ENCODE measurements around the gene PHF24. TPM values are rescaled to one million over a fixed set of nuclear protein-coding genes. Genes with fewer than 3 reads are reported as not detected.
"Not testable (repeated sequence)": the region's sequence is repeated elsewhere in the genome, so short reads cannot be mapped to it uniquely, and the experiment has no call there.

The PHF24 gene
- not detected in 2 replicates for total RNA-seq
- 0.01 TPM for polyA plus RNA-seq (2012)

DNA sequence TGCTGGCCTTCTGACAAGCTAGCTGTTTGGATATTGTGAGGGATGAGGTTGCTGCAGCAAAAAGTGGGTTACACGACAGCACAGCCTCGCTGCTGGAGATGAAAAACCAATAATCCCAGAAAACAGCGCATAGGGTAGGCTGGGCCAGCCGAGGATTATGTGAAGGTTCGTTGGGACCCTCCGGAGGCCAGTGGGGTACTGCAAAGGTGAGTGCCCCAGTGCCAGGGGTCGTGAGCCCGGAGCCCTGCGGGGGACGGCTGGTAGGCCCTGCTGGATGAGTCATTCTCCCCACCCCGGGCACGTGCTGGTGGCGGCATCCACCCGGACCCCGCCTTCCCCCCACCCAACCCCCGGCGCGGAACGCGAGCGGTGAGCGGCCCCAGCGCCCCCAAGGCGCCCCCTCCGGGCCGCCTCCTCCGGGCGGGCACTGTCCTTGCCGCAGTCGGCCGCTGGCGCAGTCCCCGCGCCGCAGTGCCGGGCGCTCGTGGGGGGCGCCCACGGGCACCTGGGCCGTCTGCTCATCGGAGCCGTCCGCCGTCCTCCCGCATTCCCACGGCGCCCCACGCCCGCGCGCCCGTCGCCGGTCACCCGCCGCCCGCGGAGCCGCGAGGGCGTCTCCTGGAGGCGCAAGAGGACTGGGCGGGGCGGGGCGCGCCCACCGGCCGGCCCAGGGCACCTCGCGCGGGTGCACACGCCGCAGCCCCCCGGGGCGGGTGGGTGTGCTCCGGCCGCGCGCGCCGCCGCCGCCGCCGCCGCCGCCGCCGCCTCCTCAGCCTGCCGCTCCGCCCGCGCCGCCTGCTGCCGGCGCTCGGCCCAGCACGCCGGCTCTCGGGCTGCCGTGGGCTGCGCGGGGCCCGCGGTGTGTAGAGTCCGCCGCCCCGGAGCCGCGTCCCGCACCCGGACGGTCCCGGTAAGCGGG is at the start of gene PHF24:
Gene PHF24, plus strand, starts transcription at position 794 of the 919 bp plus-strand sequence. CDS start 13,014 bp downstream, outside the sequence.
- DNase-seq (ENCODE audit: low read depth), result peak; percentile 12

DNA sequence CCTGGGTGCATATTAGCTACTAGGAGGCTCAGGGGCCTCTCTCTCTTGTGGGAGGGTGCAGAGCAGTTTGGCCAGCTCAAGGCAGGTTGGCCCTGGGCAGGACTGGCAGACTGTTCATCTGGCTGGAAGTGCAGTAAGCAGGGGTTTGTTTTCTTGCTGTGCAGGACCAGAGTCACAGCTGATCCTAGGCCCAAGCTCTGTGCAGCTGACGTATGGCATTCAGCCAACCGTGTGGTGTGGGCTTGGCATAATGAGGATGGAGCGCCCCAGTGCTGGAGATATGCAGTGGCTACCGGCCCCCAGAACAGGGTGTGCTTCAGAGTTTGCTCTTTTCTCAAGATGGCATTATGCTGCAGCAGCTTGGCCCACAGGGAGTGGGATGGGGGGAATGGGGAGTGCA is 31.0 kb upstream of the PHF24 start:
- DNase-seq (ENCODE audit: low read depth), result peak; percentile 74

DNA sequence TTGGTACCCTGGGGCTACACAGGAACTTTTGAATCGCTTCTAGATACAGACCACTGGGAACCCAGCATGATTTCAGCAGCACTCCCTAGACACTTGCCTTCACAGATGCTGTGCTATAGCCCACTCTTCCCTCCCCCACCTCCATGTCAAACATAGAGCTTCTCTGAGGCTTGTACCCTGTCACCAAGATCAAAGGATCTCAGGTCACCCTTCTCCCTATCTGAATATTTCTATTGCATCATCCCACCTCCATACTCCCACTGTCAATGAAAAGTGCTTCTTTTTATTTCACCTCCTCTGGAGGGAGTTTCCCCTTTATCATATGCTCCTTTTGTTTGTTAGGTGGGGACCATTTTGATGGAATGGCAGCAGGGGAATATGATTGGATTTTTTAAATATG is 29.2 kb upstream of the PHF24 start:
- no peak for DNase-seq (ENCODE audit: low read depth)

DNA sequence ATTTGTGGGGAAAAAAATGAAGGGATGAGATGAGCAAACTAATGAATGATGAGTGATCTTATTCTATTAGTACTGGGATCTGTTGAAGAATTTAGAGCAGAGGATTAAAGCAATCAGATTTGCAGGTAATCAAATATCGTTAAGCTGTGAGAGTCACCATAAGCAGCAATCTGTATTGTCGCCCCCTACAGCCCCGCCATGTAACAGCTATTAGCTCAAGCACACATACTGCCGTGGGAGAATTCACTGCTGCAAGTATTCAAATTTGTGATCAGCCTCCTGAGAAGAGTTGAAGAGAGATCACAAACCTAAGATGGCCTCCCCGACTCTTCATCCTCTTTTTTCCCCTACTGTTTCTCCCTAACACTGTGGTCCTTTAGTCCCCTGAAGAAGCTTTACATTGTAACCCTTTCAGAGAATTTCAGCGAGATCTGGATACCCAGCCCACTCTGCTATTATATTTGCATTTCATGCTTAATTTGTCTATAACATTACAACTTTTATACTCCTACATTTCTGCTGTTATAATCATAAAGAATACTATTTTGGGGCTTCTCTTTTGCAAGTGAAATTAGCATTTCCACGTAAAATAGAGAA is 28.5 kb upstream of the PHF24 start:
- peak; percentile 18 for DNase-seq (ENCODE audit: low read depth)

DNA sequence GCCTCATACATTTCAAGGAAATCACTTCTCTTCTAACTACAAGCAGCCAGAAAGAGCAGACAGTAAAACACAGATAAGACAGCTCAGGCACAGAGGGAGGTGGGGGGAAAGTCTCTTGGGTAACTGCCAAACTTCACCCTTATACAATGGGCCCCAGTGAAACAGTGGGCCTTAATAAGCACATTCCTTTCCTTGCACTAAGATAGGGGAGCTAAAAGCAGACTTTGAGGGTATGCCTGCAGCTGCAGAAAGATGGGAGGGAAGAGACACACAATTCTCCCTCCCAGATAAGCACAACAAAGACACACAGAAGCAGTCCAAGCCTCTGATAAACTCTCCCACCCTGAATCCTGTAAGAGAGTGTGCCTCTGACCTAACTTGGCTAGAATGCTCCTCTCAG is 18.1 kb upstream of the PHF24 start:
- not testable (repeated sequence) for DNase-seq (ENCODE audit: low read depth)

DNA sequence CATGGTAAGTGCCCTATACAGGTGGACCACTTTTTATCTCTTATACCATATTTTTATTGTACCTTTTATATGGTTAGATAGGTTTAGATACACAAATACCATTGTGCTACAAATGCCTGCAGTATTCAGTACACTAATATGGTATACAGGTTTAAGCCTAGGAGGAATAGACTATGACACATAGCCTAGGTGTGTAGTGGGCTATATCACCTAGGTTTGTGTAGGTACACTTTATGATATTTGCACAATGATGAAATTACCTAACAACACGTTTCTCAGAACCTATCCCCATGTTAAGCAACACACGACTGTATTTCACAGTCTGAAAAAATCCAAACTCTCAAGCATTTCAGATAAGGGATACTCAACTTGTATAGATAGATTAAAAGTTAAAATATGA is 9.6 kb upstream of the PHF24 start:
- no peak for DNase-seq (ENCODE audit: low read depth)

DNA sequence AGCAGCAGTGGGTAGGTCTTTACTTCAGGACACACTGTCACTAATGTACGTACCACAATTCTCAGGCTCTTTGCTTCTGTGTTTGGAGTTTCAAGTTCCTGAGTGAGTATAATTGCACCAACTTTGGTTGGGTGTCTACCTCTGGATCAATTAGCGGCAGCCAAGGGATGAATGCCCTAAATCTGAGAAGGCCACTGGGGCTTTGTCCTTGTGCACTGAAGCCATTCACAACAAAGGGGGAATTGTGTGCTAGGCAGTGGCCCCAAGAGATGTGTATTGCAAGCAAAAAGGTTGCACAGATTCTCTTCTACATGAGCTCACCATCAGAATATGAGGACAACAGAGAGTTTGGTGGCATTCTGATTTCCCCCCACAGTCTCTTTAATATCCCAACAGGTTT is 3.9 kb upstream of the PHF24 start:
- no peak for DNase-seq (ENCODE audit: low read depth)

DNA sequence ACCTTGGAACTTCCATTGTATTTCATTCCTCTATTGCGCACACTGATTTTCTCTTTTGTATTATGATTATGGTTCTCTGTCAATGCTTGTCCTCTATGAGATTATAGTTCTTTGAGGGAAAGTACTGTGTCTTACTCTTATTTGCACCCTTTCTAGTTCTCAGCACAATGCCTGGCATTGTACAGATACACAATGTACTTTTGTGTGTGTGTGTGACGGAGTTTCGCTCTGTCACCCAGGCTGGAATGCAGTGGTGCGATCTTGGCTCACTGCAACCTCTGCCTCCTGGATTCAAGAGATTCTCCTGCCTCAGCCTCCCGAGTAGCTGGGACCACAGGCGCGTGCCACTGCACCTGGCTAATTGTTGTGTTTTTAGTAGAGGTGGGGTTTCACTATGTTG is 2.0 kb upstream of the PHF24 start:
- DNase-seq (ENCODE audit: low read depth), result not testable (repeated sequence)

DNA sequence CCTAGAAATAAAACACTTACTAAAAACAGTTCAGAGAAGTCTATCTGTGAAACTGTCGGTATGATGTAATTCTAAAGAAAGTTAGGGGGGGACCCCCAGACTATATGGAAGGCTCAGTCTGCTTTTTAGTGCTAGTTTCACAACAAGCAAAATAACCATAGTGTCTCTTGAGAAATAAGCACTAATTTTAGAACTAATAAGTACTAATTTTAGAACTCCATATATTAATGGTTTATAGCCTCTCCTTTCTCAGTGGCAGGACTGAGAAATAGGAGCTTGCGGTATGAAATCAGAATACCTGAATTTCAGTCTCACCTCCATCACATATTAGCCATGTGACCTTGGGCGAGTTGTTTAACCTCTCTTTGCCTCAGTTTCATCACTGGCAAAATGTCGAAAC is 1.4 kb upstream of the PHF24 start:
- DNase-seq (ENCODE audit: low read depth), result no peak

DNA sequence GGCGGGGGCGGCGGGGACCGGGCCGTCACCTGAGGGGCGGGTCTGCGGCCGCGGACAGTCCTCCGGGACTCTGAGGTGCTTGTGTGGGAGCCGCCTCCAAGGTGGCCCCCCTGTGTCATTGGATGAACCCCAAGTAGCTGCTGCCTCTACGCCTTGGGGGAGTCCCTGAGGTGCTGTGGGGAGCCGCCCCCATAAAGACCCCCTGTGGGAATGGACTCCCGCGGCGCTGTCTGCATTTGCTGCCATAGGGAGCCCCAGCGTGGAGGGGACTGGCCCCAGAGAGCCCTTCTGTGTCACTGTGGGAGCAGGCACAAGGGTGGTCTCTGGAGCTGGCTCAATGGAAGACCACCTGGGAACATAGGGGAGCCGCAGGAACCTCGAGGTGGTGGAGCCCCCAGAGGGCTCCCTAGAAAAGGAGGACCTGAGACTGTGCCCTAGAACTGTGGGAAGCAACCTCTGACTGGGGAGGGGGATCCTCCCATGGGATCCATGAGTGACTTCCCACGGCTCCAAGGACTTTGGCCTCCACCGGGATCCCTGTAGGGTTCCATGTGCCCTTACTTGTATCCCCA is 412 bp downstream of the PHF24 start:
- no peak for DNase-seq (ENCODE audit: low read depth)

DNA sequence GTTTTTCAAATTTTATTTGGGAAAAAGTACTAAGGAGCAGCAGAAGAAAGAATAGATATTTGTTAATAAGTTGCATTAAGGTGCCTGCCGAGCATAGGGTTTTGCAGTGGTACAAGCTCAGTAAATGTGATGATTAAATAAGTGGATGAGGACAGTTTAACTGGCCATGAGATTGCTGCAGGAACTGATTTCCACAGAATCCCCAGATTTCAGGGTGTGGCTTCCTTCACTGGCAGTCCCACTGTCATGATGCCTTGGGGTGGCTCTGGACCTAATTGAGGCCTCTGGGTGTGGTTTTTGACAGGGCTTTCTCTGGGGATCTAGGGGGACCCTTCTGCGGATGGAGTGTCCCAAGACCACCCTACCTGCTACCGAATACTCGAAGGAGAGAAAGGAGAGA is 1.4 kb downstream of the PHF24 start:
- no peak for DNase-seq (ENCODE audit: low read depth)

DNA sequence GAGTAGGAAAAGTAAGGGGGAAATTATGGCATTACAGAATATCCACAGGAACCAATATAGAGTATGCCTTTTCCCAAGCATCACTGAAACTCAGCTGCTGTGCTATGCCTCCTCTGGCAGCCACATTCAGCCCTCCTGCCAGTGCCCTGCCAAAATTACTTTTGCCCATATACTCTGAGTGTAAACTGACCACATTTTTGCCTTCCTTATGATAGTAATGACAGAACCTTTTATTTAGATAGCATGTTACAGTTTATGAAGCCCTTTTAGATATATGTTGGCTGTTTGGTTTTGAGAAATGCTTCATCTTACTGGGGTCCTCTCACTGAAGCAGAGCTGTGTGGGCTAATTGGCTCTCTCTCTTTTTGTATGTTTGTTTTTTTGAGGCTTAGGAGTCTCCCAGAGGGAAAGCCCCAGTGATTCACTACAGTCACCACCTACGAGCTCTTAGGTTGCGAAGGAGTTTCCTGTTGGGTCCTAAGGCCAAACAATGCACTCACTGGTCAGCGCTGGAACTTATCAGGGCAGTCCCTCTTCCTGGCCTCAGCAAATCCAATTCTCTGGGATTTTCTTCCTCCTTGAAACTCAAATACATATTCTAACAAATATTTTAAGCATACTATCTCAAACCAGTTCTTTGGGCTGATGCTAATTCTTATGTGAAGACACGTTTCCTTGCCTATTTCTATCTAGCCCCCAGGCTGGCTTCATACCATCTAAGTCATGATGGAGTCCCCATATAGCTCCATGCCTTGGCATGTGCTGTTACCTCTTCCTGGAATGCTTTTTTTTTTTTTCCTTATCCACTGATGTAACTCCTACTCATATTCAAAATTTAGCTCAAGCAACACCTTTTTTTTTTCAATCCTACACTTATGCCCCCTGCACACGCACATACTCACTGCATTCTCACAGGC is 3.7 kb downstream of the PHF24 start:
- DNase-seq (ENCODE audit: low read depth), result peak; percentile 15

DNA sequence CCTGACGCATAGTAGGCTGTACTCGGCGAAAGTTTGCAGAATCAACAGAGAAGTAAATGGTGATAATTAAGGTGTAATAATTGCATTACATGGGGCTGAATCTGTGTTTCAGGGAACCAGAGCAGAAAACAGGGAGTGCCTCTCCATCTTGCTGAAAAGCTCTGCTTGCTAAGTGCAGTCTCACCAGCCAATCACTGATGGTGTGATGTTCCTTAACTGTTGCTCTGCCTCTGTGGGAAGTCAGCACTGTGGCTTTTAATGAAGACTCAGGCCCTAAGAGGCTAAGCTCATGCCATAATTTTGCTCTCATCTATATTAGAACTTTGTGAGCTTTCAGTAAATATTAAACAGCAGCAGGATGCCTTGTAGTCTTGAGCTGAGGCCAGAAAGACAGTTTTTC is 4.5 kb downstream of the PHF24 start:
- no peak for DNase-seq (ENCODE audit: low read depth)

DNA sequence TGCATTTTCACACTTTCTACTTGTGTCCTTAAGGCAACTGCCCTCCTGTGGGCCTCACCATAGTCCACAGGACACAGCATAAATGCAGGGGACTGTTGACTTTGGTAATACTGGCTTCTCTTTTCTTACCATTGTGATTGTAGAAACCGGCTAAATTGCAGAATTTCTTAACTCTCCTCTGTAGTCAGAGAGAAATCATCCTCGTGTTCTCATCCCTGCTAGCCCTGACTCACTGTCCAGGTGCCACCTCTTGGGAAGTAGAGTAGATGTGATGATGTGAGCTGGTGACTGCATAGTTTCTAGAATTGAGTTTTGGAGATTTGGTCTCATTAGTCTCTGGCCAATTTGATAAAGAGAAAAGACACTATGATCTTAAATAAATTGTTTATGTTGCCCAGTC is 5.5 kb downstream of the PHF24 start:
- DNase-seq (ENCODE audit: low read depth), result no peak

DNA sequence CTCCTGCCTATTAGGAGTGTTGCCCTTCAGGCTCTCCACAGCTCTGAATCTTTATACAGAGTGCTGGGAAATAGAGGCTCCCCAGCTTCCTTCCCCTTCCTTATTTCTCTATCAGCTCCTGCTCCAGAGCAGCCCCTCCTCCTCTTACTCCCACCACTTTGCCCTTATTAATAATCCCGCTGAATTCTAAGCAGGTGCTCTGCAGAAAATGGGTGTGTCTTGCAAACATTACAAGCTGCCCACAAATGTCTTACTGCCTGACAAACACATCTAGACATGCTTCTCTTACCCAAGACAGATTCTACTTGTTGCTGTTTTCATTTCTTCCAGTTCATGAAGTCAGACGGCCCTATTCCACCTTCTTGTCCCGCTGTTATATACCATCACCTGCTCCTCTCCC is 6.4 kb downstream of the PHF24 start:
- DNase-seq (ENCODE audit: low read depth), result no peak

DNA sequence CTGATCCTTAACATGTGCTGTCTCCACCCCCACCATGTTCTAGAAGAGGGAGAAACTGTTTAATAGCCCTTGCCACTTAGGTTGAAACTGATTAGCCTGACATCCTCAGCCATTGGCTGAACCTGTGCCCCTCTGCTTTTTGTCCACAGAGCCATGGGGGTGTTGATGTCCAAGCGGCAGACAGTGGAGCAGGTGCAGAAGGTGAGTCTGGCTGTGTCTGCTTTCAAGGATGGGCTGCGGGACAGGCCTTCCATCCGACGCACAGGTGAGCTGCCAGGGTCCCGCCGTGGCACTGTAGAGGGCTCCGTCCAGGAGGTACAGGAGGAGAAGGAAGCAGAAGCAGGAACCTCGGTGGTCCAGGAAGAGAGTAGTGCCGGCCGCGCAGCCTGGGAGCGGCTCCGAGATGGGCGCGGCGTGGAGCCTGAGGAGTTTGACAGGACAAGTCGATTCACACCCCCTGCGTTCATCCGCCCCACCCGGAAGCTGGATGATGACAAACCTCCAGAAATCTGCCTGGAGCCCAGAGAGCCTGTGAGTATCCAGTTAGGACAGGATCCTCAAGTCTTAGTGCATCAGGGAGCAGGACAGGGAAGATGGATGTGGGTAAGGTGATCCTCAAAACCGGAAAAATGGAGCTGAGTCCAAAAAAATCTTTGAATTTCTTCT is 13.2 kb downstream of the PHF24 start:
- DNase-seq (ENCODE audit: low read depth), result no peak

DNA sequence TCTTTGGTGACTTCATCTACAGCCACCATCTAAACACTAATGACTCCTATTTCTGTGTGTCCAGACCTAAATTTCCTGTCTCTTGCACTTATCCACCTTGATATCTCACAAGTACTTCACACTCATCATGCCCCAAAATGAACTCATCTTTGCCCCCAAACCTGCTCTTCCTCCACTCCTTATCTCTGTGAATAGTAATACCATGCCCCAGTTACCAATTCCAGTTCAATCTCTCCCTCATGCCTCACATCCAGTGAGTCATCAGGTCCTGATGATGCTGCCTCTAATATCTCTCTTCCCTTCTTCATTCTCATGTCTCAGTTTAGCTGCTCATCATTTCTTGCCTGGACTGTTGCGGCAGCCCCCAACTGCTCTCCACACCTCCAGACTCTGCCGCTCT is 16.6 kb downstream of the PHF24 start:
- no peak for DNase-seq (ENCODE audit: low read depth)

DNA sequence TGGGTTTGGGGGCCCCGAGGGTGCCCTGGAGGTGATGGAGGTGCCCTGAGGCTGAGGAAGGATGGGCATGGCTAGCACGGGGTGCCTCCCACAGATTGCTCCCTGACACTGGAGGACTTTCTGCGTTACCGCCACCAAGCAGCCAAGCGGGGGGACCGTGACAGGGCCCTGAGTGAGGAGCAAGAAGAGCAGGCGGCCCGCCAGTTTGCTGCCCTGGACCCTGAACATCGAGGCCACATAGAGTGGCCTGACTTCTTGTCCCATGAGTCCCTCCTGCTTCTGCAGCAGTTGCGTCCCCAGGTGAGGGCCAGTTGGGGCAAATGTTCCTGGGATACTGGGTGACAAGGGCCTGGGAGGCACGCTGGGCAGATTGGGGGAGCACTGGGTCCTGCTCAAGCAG is 18.4 kb downstream of the PHF24 start:
- DNase-seq (ENCODE audit: low read depth), result no peak

DNA sequence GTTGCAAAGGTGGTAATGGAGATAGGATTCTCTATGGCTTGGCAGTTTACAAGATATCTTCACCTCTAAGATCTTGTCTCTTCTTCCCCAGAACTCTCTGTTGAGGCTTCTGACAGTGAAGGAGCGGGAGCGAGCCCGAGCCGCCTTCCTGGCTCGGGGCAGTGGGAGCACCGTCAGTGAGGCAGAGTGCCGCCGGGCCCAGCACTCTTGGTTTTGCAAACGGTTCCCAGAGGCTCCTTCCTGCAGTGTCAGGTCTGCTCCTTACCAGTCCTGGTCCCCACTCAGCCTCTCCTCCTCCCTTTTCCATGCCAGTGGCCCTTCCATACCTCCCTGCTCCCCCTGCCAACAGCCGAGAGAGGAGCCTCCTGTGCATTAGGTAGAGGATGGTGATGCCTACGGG is 18.9 kb downstream of the PHF24 start:
- DNase-seq (ENCODE audit: low read depth), result no peak

DNA sequence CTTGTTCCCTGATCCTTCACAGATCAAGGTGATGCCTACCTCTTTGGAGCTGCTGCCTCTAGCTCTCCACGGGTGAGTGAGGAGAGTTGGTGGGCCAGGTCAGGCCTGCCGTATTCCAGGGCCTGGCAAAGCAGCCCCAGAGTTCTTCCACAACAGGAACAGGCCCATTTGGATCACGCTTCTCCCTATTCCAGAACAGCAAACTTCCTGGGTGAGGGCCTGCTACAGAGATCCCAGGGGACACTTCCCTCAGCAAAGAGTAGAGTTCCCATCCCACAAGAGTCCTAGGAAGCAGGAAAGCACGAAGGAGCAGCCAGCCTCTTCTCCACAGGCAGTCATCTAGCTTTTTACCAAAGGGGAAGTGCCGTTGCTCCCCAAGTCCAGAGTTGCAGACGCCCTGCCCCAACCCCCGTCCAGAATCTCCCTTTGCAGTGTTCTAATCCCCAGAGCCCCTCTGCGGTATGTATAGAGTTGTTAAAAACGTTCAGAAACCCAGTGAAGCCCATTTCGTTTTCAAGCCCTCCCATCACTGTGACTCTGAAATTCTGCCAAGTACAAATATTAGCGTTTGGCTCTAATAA is 22.2 kb downstream of the PHF24 start:
- no peak for DNase-seq (ENCODE audit: low read depth)

All from myocyte (in vitro differentiated cells).